HG03135 (cell line): ENCODE data around the gene CLEC2L.

Experiments
- ATAC-seq: cut with Tn5 transposase; IDR thresholded peaks from one replicate; pipeline ENCODE4 v1.9.1; 2021; ENCODE audit warnings: mild to moderate bottlenecking, moderate library complexity; ENCODE audit not compliant: unreplicated experiment

Gene CLEC2L

GRCh38 chr7:139522830-139523198, 671 bp upstream of the CLEC2L start:
- no peak for ATAC-seq

GRCh38 chr7:139523968-139524815, 707 bp downstream of the CLEC2L start:
- no peak for ATAC-seq

- no peak for ATAC-seq
Measured at GRCh38 chr7:139525239-139525638, 1.8 kb downstream of the CLEC2L start.

GRCh38 chr7:139525750-139526149, 2.3 kb downstream of the CLEC2L start:
- no peak for ATAC-seq

- no peak for ATAC-seq
Measured at GRCh38 chr7:139526578-139527544, 3.4 kb downstream of the CLEC2L start.

- ATAC-seq: no peak
Measured at GRCh38 chr7:139531094-139531493, 7.6 kb downstream of the CLEC2L start.

GRCh38 chr7:139532636-139533155, 9.2 kb downstream of the CLEC2L start:
- ATAC-seq: no peak

GRCh38 chr7:139534096-139534495, 10.6 kb downstream of the CLEC2L start:
- ATAC-seq: no peak

GRCh38 chr7:139534966-139535651, 11.6 kb downstream of the CLEC2L start:
- no peak for ATAC-seq

GRCh38 chr7:139536152-139536551, 12.7 kb downstream of the CLEC2L start:
- ATAC-seq: no peak

- no peak for ATAC-seq
Measured at GRCh38 chr7:139538881-139539635, 15.6 kb downstream of the CLEC2L start.

GRCh38 chr7:139540203-139540602, 16.7 kb downstream of the CLEC2L start:
- ATAC-seq: no peak

- no peak for ATAC-seq
Measured at GRCh38 chr7:139541600-139542307, 18.3 kb downstream of the CLEC2L start.

GRCh38 chr7:139542308-139543151, 19.0 kb downstream of the CLEC2L start:
- no peak for ATAC-seq

GRCh38 chr7:139543801-139544603, 20.5 kb downstream of the CLEC2L start:
- ATAC-seq: no peak

GRCh38 chr7:139544645-139545044, 21.2 kb downstream of the CLEC2L start:
- no peak for ATAC-seq

- no peak for ATAC-seq
Measured at GRCh38 chr7:139548302-139549028, 25.0 kb downstream of the CLEC2L start.
